Upper lobe of left lung (tissue), 4 donors: ENCODE measurements around the gene EPB41L4B.

ENCODE experiments used
- POLR2A ChIP-seq, 4 donors: fragments of 450-650 bp; IDR thresholded peaks; one replicate each; pipeline ENCODE4 v1.5.1; 2016 to 2017; ENCODE audit warnings: antibody characterized with exemption in 4 of 4, mild to moderate bottlenecking in 2 of 4
- POLR2AphosphoS5 ChIP-seq, 2 donors: sonication (generic); formaldehyde crosslinking; IDR thresholded peaks; one replicate each; pipeline ENCODE4 v1.5.1; 2017; ENCODE audit warnings: antibody characterized with exemption in 2 of 2
- TF ChIP-seq, protein P1 (sequence below), 6 experiments: fragments of 450-650 bp in 4 of 6; fragments of 200-600 bp in 2 of 6; sonication (generic) in 2 of 6; IDR thresholded peaks; one replicate each; pipeline ENCODE4 v1.5.1; 2016 to 2019; ENCODE audit warnings: antibody characterized with exemption in 6 of 6

DNA sequence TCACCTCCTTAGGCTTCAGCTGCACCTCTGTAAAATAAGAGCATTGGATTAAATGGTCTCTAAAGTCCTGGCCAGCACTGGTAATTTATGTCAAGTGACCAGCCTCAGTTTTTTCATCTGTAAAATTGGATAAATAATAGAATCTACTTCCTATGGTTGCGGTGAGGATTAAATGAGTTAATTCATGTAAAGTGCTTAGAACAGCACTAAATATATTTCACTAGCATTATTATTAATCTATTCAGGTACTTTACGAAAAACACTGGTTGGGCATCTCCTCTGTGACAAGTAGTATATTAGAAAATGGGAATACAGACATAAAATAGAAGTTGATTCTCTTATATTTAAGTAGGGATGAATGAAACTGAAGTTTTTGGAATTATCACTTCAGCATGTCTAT, 187.3 kb downstream of the EPB41L4B start:
- TF ChIP-seq, protein P1, sequence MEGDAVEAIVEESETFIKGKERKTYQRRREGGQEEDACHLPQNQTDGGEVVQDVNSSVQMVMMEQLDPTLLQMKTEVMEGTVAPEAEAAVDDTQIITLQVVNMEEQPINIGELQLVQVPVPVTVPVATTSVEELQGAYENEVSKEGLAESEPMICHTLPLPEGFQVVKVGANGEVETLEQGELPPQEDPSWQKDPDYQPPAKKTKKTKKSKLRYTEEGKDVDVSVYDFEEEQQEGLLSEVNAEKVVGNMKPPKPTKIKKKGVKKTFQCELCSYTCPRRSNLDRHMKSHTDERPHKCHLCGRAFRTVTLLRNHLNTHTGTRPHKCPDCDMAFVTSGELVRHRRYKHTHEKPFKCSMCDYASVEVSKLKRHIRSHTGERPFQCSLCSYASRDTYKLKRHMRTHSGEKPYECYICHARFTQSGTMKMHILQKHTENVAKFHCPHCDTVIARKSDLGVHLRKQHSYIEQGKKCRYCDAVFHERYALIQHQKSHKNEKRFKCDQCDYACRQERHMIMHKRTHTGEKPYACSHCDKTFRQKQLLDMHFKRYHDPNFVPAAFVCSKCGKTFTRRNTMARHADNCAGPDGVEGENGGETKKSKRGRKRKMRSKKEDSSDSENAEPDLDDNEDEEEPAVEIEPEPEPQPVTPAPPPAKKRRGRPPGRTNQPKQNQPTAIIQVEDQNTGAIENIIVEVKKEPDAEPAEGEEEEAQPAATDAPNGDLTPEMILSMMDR (IDR thresholded peaks at IDR 0.05), result no peak
- no peak for TF ChIP-seq POLR2A (IDR thresholded peaks at IDR 0.05)
- no peak for TF ChIP-seq POLR2AphosphoS5 (IDR thresholded peaks at IDR 0.05)
